K562 (cell line): ENCODE measurements around the gene C17orf75.

Experiments
- EP300 ChIP-seq: IDR thresholded peaks from 2 replicates; pipeline ENCODE4 v1.6.1; 2012; ENCODE audit warnings: low read length, improper control_type of control experiment
- ETV6 ChIP-seq, 3 experiments: fragments of 150-350 bp in 1 of 3; sonication (generic) in 1 of 3; formaldehyde crosslinking in 1 of 3; IDR thresholded peaks; 2 replicates each; pipeline versions ENCODE4 v1.6.1 to v1.8.0; 2014 to 2022; ENCODE audit warnings: borderline replicate concordance in 2 of 3, low read depth in 2 of 3, antibody characterized with exemption in 1 of 3, low read length in 1 of 3, mild to moderate bottlenecking in 1 of 3, missing genetic modification reagents in 1 of 3
- HDAC6 ChIP-seq: IDR thresholded peaks from 2 replicates; pipeline ENCODE4 v1.6.1; 2012; ENCODE audit warnings: low read depth, mild to moderate bottlenecking, control low read depth, inconsistent platforms, low read length, moderate library complexity
- TBL1XR1 ChIP-seq, 2 experiments: IDR thresholded peaks; 2 replicates each; pipeline ENCODE4 v1.6.1; 2012; ENCODE audit warnings: improper control_type of control experiment in 2 of 2, low read length in 2 of 2, mild to moderate bottlenecking in 1 of 2
- TBP ChIP-seq: optimal IDR thresholded peaks from 2 replicates; pipeline ENCODE3; 2011; ENCODE audit warnings: low read depth, low read length, improper control_type of control experiment
- TCF7L2 ChIP-seq: fragments of 150-350 bp; IDR thresholded peaks from 2 replicates; pipeline ENCODE4 v1.6.1; 2016; ENCODE audit warnings: low read depth, mild to moderate bottlenecking, low read length, moderate library complexity
- ZBED1 ChIP-seq: IDR thresholded peaks from 2 replicates; pipeline ENCODE4 v1.6.1; 2014
- ZKSCAN1 ChIP-seq: fragments of 150-350 bp; IDR thresholded peaks from 2 replicates; pipeline ENCODE4 v1.6.1; 2016; ENCODE audit warnings: low read depth, low read length
- ZNF644 ChIP-seq: fragments of 200-800 bp; sonication (Bioruptor generic); IDR thresholded peaks from 2 replicates; pipeline ENCODE4 v1.6.1; 2016; ENCODE audit warnings: low read depth, missing genetic modification characterization, missing compliant biosample characterization
- ZNF668 ChIP-seq: fragments of 250-450 bp; sonication (Bioruptor Pico); IDR thresholded peaks from 2 replicates; pipeline ENCODE4 v1.8.0; 2022; ENCODE audit warnings: mild to moderate bottlenecking, inconsistent platforms
- TF ChIP-seq, protein P1 (sequence below), 3 experiments: IDR thresholded peaks in 2 of 3; conservative IDR thresholded peaks in 1 of 3; 2 replicates each; pipeline ENCODE4 v1.5.1; 2011 to 2012; ENCODE audit warnings: low read length in 3 of 3, mild to moderate bottlenecking in 3 of 3, control low read depth in 2 of 3, improper control_type of control experiment in 1 of 3, inconsistent platforms in 1 of 3, low read depth in 1 of 3, mixed read lengths in 1 of 3, moderate library complexity in 1 of 3; ENCODE audit not compliant: insufficient read depth in 2 of 3

DNA sequence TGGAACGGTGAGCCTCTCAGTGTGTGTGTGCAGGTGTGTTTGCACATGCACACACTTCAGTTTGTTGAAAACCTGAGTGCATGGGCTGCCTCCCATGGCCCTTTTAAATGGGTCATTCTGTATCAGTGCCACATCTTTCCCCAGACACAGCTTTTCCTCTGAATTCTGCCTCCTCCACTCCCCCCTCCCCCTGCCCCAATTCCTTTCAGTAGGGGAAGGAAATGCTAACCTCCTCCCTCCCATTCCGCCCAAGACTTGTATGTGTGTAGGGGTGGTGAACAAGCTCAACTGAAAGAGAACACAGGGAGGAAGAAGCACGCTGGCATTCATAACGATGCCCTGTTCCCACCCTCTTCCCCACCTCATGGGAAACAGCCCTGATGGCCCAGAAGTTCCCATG is 34.3 kb downstream of the C17orf75 start:
- TF ChIP-seq, protein P1, sequence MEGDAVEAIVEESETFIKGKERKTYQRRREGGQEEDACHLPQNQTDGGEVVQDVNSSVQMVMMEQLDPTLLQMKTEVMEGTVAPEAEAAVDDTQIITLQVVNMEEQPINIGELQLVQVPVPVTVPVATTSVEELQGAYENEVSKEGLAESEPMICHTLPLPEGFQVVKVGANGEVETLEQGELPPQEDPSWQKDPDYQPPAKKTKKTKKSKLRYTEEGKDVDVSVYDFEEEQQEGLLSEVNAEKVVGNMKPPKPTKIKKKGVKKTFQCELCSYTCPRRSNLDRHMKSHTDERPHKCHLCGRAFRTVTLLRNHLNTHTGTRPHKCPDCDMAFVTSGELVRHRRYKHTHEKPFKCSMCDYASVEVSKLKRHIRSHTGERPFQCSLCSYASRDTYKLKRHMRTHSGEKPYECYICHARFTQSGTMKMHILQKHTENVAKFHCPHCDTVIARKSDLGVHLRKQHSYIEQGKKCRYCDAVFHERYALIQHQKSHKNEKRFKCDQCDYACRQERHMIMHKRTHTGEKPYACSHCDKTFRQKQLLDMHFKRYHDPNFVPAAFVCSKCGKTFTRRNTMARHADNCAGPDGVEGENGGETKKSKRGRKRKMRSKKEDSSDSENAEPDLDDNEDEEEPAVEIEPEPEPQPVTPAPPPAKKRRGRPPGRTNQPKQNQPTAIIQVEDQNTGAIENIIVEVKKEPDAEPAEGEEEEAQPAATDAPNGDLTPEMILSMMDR (IDR thresholded peaks at IDR 0.05 in 2 of 3, conservative IDR thresholded peaks at IDR 0.05 in 1 of 3; ENCODE audit: insufficient read depth in 2 of 3, low read depth in 1 of 3, low read length in 3 of 3) = no peak
- TF ChIP-seq ETV6 (IDR thresholded peaks at IDR 0.05; ENCODE audit: borderline replicate concordance in 1 of 2, low read depth in 2 of 2, low read length in 1 of 2) = no peak
- no peak for TF ChIP-seq ETV6 (CRISPR knock-in tag; IDR thresholded peaks at IDR 0.05; ENCODE audit: borderline replicate concordance)
- TF ChIP-seq TBP = no peak
- no peak for TF ChIP-seq HDAC6
- TF ChIP-seq ZKSCAN1 = no peak
- no peak for TF ChIP-seq ZBED1
- no peak for TF ChIP-seq ZNF668
- no peak for TF ChIP-seq ZNF644 (tag)
- TF ChIP-seq TCF7L2 = no peak
- TF ChIP-seq EP300 = no peak
- TF ChIP-seq TBL1XR1 (IDR thresholded peaks at IDR 0.05; ENCODE audit: low read length in 2 of 2) = no peak
